Measurements from ENCODE around the gene CFAP20. TPM values are rescaled to one million over a fixed set of nuclear protein-coding genes. Genes with fewer than 3 reads are reported as not detected.
"Not testable (repeated sequence)": the region's sequence is repeated elsewhere in the genome, so short reads cannot be mapped to it uniquely, and the experiment has no call there.

The CFAP20 gene
- total and polyA plus RNA-seq, 2 donors from 2014 or later = 22.3 to 33.3 TPM

DNA sequence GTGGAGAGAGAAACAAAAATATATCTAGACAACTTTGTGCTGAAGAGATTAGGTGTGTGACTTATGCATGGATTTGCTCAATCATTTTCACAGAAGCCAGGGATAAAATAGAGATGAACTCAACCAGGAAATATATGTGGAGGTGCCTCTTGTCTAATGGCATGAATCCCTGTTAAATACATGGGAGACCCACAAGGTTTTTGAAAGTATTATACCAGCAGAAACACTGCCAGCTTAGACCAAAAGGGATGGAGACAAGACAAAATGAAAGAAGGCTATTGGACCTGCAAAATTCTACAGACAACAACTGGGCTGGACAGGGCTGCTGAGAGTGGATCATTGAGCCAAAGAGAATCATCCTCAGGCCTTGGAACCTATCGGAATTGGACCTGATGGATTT lies 52.7 kb downstream of the CFAP20 start:
- DNase-seq (no peak), FAIRE-seq (no peak)
- H3K9ac ChIP-seq (ENCODE audit: low read length in 3 of 3) = no peak overlapping the region
- peaks cover 0 to 5% (median 0%) of the 10 kb centered on the region in 3 donors for H3K9me3 ChIP-seq (ENCODE audit: control insufficient read depth in 2 of 3, insufficient read depth in 1 of 3, low read length in 3 of 3)
- intact Hi-C loops (cut with DNase I) = no loop called here
- H3K27me3 ChIP-seq (ENCODE audit: control insufficient read depth, insufficient read depth, low read length) = no peaks in the 10 kb centered on the region
- TF ChIP-seq, protein P1, sequence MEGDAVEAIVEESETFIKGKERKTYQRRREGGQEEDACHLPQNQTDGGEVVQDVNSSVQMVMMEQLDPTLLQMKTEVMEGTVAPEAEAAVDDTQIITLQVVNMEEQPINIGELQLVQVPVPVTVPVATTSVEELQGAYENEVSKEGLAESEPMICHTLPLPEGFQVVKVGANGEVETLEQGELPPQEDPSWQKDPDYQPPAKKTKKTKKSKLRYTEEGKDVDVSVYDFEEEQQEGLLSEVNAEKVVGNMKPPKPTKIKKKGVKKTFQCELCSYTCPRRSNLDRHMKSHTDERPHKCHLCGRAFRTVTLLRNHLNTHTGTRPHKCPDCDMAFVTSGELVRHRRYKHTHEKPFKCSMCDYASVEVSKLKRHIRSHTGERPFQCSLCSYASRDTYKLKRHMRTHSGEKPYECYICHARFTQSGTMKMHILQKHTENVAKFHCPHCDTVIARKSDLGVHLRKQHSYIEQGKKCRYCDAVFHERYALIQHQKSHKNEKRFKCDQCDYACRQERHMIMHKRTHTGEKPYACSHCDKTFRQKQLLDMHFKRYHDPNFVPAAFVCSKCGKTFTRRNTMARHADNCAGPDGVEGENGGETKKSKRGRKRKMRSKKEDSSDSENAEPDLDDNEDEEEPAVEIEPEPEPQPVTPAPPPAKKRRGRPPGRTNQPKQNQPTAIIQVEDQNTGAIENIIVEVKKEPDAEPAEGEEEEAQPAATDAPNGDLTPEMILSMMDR (IDR thresholded peaks at IDR 0.05; ENCODE audit: borderline replicate concordance, extremely low read depth, insufficient read depth) = no peak
- no peak overlapping the region for H3K4me3 ChIP-seq (ENCODE audit: low read length in 3 of 3)
- H3K27ac ChIP-seq (ENCODE audit: low read depth in 2 of 2, low read length in 2 of 2) = no peak overlapping the region
- H3K4me1 ChIP-seq (ENCODE audit: control insufficient read depth in 2 of 3, insufficient read depth in 2 of 3, low read depth in 1 of 3, low read length in 3 of 3) = no peaks in the 10 kb centered on the region
- no peaks in the 10 kb centered on the region for H3K36me3 ChIP-seq (ENCODE audit: control insufficient read depth in 2 of 3, insufficient read depth in 3 of 3, low read length in 3 of 3)

DNA sequence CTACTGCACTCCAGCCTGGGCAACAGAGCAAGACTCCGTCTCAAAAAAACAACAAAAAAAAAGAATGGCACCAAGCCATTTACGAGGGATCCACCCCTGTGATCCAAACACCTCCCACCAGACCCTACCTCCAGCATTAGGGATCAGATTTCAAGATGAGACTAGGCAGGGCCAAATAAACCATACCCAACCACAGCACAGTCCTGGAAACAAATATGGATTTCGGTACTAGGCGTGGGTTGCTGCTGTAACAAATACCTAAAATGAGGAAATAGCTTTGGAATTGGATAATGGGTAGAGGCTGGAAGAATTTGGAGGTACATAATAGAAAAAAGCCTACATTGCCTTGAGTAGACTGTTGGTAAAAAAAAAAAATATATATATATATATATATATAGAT lies 54.5 kb downstream of the CFAP20 start:
- Histone ChIP-seq H3K4me3 (ENCODE audit: low read length in 3 of 3) (no peak overlapping the region), H3K4me1 (ENCODE audit: control insufficient read depth in 2 of 3, insufficient read depth in 2 of 3, low read depth in 1 of 3, low read length in 3 of 3) (no peaks in the 10 kb centered on the region), H3K27me3 (ENCODE audit: control insufficient read depth, insufficient read depth, low read length) (no peaks in the 10 kb centered on the region), H3K9ac (ENCODE audit: low read length in 3 of 3) (no peak overlapping the region), H3K27ac (ENCODE audit: low read depth in 2 of 2, low read length in 2 of 2) (no peak overlapping the region), H3K9me3 (ENCODE audit: control insufficient read depth in 2 of 3, insufficient read depth in 1 of 3, low read length in 3 of 3) (peaks cover 0 to 5% (median 0%) of the 10 kb centered on the region in 3 donors), H3K36me3 (ENCODE audit: control insufficient read depth in 2 of 3, insufficient read depth in 3 of 3, low read length in 3 of 3) (no peaks in the 10 kb centered on the region)
- intact Hi-C loops (cut with DNase I) = no loop called here
- DNase-seq = no peak
- no peak for FAIRE-seq
- TF ChIP-seq, protein P1 (IDR thresholded peaks at IDR 0.05; ENCODE audit: borderline replicate concordance, extremely low read depth, insufficient read depth) = no peak

DNA sequence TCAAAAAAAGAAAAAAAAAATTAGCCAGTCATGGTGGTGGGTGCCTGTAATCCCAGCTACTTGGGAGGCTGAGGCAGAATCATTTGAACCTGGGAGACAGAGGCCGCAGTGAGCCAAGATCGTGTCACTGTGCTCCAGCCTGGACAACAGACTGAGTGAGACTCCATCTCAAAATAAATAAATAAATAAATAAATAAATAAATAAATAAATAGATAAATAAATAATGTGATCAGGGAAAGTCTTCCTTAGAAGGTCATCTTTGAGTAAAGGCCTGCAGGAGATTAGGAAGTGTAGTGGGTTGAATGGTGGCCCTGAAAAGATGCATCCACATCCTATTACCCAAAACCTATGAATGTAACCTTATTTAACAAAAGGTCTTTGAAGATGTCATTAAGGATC lies 56.1 kb downstream of the CFAP20 start:
- DNase-seq; H3K4me1 ChIP-seq (ENCODE audit: control insufficient read depth in 2 of 3, insufficient read depth in 2 of 3, low read depth in 1 of 3, low read length in 3 of 3); H3K36me3 ChIP-seq (ENCODE audit: control insufficient read depth in 2 of 3, insufficient read depth in 3 of 3, low read length in 3 of 3); H3K9ac ChIP-seq (ENCODE audit: low read length in 3 of 3); H3K27ac ChIP-seq (ENCODE audit: low read depth in 2 of 2, low read length in 2 of 2); intact Hi-C loops (cut with DNase I); FAIRE-seq; H3K9me3 ChIP-seq (ENCODE audit: control insufficient read depth in 2 of 3, insufficient read depth in 1 of 3, low read length in 3 of 3); H3K4me3 ChIP-seq (ENCODE audit: low read length in 3 of 3); H3K27me3 ChIP-seq (ENCODE audit: control insufficient read depth, insufficient read depth, low read length): not testable (repeated sequence)

DNA sequence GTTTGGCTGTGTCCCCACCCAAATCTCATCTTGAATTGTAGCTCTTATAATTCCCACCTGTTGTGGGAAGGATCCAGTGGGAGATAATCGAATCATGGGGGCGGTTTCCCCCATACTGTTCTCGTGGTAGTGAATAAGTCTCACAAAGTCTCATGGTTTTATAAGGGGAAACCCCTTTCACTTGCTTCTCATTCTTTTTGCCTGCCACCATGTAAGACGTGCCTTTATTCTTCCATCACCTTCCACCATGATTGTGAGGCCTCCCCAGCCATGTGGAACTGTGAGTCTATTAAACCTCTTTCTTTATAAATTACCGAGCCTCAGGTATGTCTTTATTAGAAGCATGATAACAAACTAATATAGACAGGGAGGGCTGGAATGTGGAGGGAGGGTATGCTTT lies 57.0 kb downstream of the CFAP20 start:
- intact Hi-C loops (cut with DNase I); DNase-seq; FAIRE-seq; H3K9ac ChIP-seq (ENCODE audit: low read length in 3 of 3); H3K4me1 ChIP-seq (ENCODE audit: control insufficient read depth in 2 of 3, insufficient read depth in 2 of 3, low read depth in 1 of 3, low read length in 3 of 3); H3K27ac ChIP-seq (ENCODE audit: low read depth in 2 of 2, low read length in 2 of 2); H3K27me3 ChIP-seq (ENCODE audit: control insufficient read depth, insufficient read depth, low read length); H3K4me3 ChIP-seq (ENCODE audit: low read length in 3 of 3); H3K9me3 ChIP-seq (ENCODE audit: control insufficient read depth in 2 of 3, insufficient read depth in 1 of 3, low read length in 3 of 3); H3K36me3 ChIP-seq (ENCODE audit: control insufficient read depth in 2 of 3, insufficient read depth in 3 of 3, low read length in 3 of 3): not testable (repeated sequence)

DNA sequence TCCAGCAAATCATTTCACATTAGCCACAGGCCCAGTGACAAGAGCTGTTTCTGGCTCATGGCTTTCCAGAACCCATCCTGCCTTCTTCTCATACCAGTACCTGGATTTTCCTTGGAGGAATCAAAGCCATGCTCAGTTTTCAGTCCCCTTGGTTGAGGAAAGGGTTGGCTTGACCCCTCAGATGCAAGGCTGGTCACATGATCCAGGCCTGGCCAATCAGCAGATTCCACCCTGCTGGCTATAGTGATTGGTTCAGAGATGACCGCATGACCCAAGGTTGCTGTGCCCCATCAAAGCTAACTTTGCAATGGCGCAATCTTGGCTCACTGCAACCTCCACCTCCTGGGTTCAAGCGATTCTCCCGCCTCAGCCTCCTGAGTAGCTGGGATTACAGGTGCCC lies 58.6 kb downstream of the CFAP20 start:
- Histone ChIP-seq H3K4me3 (ENCODE audit: low read length in 3 of 3) (no peak overlapping the region), H3K9me3 (ENCODE audit: control insufficient read depth in 2 of 3, insufficient read depth in 1 of 3, low read length in 3 of 3) (no peaks in the 10 kb centered on the region), H3K36me3 (ENCODE audit: control insufficient read depth in 2 of 3, insufficient read depth in 3 of 3, low read length in 3 of 3) (no peaks in the 10 kb centered on the region), H3K27me3 (ENCODE audit: control insufficient read depth, insufficient read depth, low read length) (no peaks in the 10 kb centered on the region), H3K4me1 (ENCODE audit: control insufficient read depth in 2 of 3, insufficient read depth in 2 of 3, low read depth in 1 of 3, low read length in 3 of 3) (no peaks in the 10 kb centered on the region), H3K9ac (ENCODE audit: low read length in 3 of 3) (no peak overlapping the region), H3K27ac (ENCODE audit: low read depth in 2 of 2, low read length in 2 of 2) (no peak overlapping the region)
- intact Hi-C loops (cut with DNase I) = no loop called here
- TF ChIP-seq, protein P1 (IDR thresholded peaks at IDR 0.05; ENCODE audit: borderline replicate concordance, extremely low read depth, insufficient read depth) = no peak
- FAIRE-seq (no peak), DNase-seq (no peak)

Data from kidney (tissue), 14 donors.